Right lobe of liver (tissue), 4 donors: ENCODE measurements around the gene CNEP1R1.

ENCODE experiments used
- CTCF ChIP-seq, 4 donors: fragments of 200-600 bp in 3 of 4; fragments of 450-650 bp in 1 of 4; IDR thresholded peaks; one replicate each; pipeline versions ENCODE4 v1.5.1 to v1.8.0; 2016 to 2022; ENCODE audit warnings: antibody characterized with exemption in 4 of 4, mild to moderate bottlenecking in 2 of 4
- POLR2A ChIP-seq: fragments of 450-650 bp; IDR thresholded peaks from one replicate; pipeline ENCODE4 v1.6.1; 2017; ENCODE audit warnings: antibody characterized with exemption, mild to moderate bottlenecking
- donor health status: DM: no; HTN: no; CAD: no.
- donor health status: DM: no; HTN: no; CAD: no.
- donor health status: DM: no; HTN: yes; CAD: no.

DNA sequence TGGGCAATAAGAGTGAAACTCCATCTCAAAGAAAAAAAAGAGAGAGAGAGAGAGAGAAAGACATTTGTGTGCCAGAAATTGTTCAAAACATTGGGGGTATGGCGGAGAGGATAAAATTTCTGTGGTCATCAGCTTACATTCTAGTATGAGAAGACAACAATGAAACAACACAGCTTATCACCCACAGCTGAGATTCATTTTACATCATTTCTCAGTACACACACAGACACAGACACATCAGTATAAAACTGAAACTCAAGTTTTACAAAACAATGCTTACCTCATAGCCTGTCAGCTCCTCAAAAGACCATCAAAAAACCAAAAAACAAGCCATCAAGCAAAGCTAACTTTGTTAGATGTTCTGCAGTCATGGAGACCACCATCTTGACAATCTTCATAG lies 31.4 kb upstream of the CNEP1R1 start:
- TF ChIP-seq CTCF (IDR thresholded peaks at IDR 0.05) = no peak
- no peak for TF ChIP-seq POLR2A
